ENCODE data around the gene RBM11. TPM values are rescaled to one million over a fixed set of nuclear protein-coding genes. Genes with fewer than 3 reads are reported as not detected.

Gene RBM11
- total and polyA plus RNA-seq, 9 of the 15 experiments (the other 6 are each of a cell fraction or from before 2014, with no cell fraction given) = 0.98 to 5.3 (median 2.9) TPM

DNA sequence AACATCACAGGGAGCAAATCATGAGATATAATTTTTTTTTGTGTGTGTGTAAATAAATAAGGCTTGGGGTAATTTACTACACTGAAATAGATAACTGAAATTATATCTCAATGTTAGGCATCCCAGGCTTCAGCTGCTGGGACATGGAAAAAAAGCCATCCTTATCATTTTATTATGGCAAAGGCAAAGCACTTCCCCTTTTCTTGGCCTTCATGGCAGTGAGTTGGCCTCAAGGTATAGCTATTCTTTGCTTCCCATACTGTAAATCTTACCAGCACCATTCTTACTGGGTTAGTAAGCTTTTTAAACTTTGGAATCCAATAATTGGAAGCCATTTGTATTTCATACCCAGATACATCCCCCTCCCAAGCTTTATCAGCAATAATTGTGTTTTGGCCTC is 29.0 kb downstream of the RBM11 start:
- Histone ChIP-seq H3K9me3 (replicated peaks; ENCODE audit: control insufficient read depth, insufficient read depth, low read depth, low read length) (no peaks in the 10 kb centered on the region), H3K9me1 (ENCODE audit: control insufficient read depth, insufficient read depth, low read length) (no peaks in the 10 kb centered on the region), H3K79me2 (ENCODE audit: control insufficient read depth, insufficient read depth, low read length) (no peaks in the 10 kb centered on the region), H3K4me1 (replicated peaks in 1 of 2; ENCODE audit: control insufficient read depth in 2 of 2, insufficient read depth in 2 of 2, low read length in 2 of 2) (no peaks in the 10 kb centered on the region; a peak in 1 of 5 replicates), H3K27ac (ENCODE audit: extremely low read depth, low read depth, low read length) (no peak overlapping the region), H3K9ac (ENCODE audit: insufficient read depth in 1 of 2, low read depth in 2 of 2, low read length in 2 of 2) (no peak overlapping the region), H3K4me3 (no peak overlapping the region), H3K27me3 (ENCODE audit: control insufficient read depth in 2 of 2, insufficient read depth in 2 of 2, low read length in 2 of 2) (no peaks in the 10 kb centered on the region), H3K4me2 (ENCODE audit: insufficient read depth, low read length) (no peak overlapping the region), H4K20me1 (replicated peaks; ENCODE audit: control insufficient read depth, insufficient read depth, low read length) (no peaks in the 10 kb centered on the region), H2AFZ (ENCODE audit: low read depth, low read length) (no peak overlapping the region), H3K36me3 (ENCODE audit: control insufficient read depth, insufficient read depth, low read length) (no peaks in the 10 kb centered on the region)
- in situ Hi-C loops (cut with MboI) (no loop called here), intact Hi-C loops (cut with micrococcal nuclease) (no loop called here)
- TF ChIP-seq TCFL5 (CRISPR knock-in tag; conservative IDR thresholded peaks at IDR 0.05) (no peak), ZNF586 (CRISPR knock-in tag; conservative IDR thresholded peaks at IDR 0.05) (no peak), SPI1 (IDR thresholded peaks at IDR 0.05; ENCODE audit: borderline replicate concordance, low read depth, low read length) (peak; percentile 90)
- ChIA-PET CTCF (ENCODE audit: low intra/inter-chr PET ratio) (no interaction called here), POLR2A (no interaction called here)
- BruUV-seq (replicated peaks) = no TSS peak
- ATAC-seq (no peak), FAIRE-seq (no peak), DNase-seq (ENCODE audit: extremely low read depth in 1 of 4, low spot score in 3 of 4) (no peak)

DNA sequence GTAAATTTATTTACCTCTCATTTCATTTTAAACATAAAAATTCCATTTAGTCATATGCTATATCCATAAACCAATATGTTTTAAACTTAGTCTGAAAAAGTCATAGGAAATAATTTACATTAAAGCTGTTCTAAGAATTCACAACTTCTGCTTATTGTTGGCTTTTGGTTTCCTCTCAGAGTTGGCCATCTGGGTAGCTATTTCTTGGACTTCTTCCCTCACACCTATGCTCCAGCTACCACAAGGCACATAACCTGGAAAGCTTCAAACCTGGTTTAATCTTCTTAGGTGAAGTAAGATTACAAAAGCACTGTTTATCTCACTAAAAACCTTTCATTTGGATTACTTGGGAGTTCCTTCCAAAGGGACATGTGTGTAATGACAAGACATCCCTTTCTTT is 29.8 kb downstream of the RBM11 start:
- Histone ChIP-seq H3K4me3 (no peak overlapping the region), H3K9me3 (replicated peaks; ENCODE audit: control insufficient read depth, insufficient read depth, low read depth, low read length) (no peaks in the 10 kb centered on the region), H3K27ac (ENCODE audit: extremely low read depth, low read depth, low read length) (no peak overlapping the region), H3K9me1 (ENCODE audit: control insufficient read depth, insufficient read depth, low read length) (no peaks in the 10 kb centered on the region), H4K20me1 (replicated peaks; ENCODE audit: control insufficient read depth, insufficient read depth, low read length) (no peaks in the 10 kb centered on the region), H3K4me2 (ENCODE audit: insufficient read depth, low read length) (no peak overlapping the region), H3K9ac (ENCODE audit: insufficient read depth in 1 of 2, low read depth in 2 of 2, low read length in 2 of 2) (no peak overlapping the region), H2AFZ (ENCODE audit: low read depth, low read length) (no peak overlapping the region), H3K36me3 (ENCODE audit: control insufficient read depth, insufficient read depth, low read length) (no peaks in the 10 kb centered on the region), H3K4me1 (replicated peaks in 1 of 2; ENCODE audit: control insufficient read depth in 2 of 2, insufficient read depth in 2 of 2, low read length in 2 of 2) (no peaks in the 10 kb centered on the region; a peak in 1 of 5 replicates), H3K27me3 (ENCODE audit: control insufficient read depth in 2 of 2, insufficient read depth in 2 of 2, low read length in 2 of 2) (no peaks in the 10 kb centered on the region), H3K79me2 (ENCODE audit: control insufficient read depth, insufficient read depth, low read length) (no peaks in the 10 kb centered on the region)
- POLR2A ChIA-PET = no interaction called here
- in situ Hi-C loops (cut with MboI) (no loop called here), intact Hi-C loops (cut with micrococcal nuclease) (no loop called here)
- DNase-seq (ENCODE audit: extremely low read depth in 1 of 4, low spot score in 3 of 4) (no peak), FAIRE-seq (no peak), ATAC-seq (no peak)
- CTCF ChIA-PET (ENCODE audit: low intra/inter-chr PET ratio) = no interaction called here
- BruUV-seq (replicated peaks) = no TSS peak
- no peak for TF ChIP-seq TCF7 (IDR thresholded peaks at IDR 0.05; ENCODE audit: borderline replicate concordance)
- TF ChIP-seq CBFA2T2 (conservative IDR thresholded peaks at IDR 0.05) = no peak
- TF ChIP-seq, protein P1, sequence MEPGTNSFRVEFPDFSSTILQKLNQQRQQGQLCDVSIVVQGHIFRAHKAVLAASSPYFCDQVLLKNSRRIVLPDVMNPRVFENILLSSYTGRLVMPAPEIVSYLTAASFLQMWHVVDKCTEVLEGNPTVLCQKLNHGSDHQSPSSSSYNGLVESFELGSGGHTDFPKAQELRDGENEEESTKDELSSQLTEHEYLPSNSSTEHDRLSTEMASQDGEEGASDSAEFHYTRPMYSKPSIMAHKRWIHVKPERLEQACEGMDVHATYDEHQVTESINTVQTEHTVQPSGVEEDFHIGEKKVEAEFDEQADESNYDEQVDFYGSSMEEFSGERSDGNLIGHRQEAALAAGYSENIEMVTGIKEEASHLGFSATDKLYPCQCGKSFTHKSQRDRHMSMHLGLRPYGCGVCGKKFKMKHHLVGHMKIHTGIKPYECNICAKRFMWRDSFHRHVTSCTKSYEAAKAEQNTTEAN (CRISPR knock-in tag; IDR thresholded peaks at IDR 0.05) = no peak
- TF ChIP-seq MLLT1 (IDR thresholded peaks at IDR 0.05) = no peak

All from K562 (cell line).